Measurements from ENCODE around the gene MDFIC2.

DNA sequence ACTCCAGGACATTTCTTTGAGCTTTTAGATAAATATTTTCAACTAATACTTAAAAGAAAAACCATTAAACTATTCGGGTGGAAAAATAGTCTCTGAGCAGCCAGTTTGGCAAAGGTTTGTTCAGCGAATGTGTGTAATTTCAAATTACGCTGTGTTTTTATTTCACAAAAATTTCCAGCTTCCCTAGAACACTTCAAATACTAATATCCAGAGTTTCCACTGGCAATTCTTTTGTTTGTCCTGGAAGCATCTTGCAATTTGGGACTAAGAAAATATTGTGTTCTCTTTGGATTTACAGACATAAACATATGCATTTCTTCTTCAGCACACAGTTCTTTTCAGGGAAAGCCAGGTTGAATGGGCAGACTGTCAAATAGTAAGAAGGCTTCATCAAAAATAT, 61.9 kb downstream of the MDFIC2 start:
- TF ChIP-seq, protein P1, sequence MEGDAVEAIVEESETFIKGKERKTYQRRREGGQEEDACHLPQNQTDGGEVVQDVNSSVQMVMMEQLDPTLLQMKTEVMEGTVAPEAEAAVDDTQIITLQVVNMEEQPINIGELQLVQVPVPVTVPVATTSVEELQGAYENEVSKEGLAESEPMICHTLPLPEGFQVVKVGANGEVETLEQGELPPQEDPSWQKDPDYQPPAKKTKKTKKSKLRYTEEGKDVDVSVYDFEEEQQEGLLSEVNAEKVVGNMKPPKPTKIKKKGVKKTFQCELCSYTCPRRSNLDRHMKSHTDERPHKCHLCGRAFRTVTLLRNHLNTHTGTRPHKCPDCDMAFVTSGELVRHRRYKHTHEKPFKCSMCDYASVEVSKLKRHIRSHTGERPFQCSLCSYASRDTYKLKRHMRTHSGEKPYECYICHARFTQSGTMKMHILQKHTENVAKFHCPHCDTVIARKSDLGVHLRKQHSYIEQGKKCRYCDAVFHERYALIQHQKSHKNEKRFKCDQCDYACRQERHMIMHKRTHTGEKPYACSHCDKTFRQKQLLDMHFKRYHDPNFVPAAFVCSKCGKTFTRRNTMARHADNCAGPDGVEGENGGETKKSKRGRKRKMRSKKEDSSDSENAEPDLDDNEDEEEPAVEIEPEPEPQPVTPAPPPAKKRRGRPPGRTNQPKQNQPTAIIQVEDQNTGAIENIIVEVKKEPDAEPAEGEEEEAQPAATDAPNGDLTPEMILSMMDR (IDR thresholded peaks at IDR 0.05; ENCODE audit: insufficient read depth, low read length, poor library complexity, severe bottlenecking): no peak
- no peak for TF ChIP-seq EZH2phosphoT487 (conservative IDR thresholded peaks at IDR 0.05; ENCODE audit: low read length)

Data from SU-DHL-6 (cell line).